Astrocyte (in vitro differentiated cells and primary cell): ENCODE results near the gene BBIP1. TPM values are rescaled to one million over a fixed set of nuclear protein-coding genes. Genes with fewer than 3 reads are reported as not detected.

Source experiments
- DNase-seq: peaks from one replicate; pipeline ENCODE4 v3.0.0-alpha.2; 2010; ENCODE audit warnings: low read depth
- FAIRE-seq: peaks from 2 replicates; lab custom pipeline; 2011; peaks lifted over from hg19 to GRCh38; lab: Jason Lieb, UNC
- H2AFZ ChIP-seq: 2 replicates; pipeline ENCODE4 v1.6.0; 2012; ENCODE audit warnings: low read depth, low read length, inconsistent platforms
- H3K27ac ChIP-seq: 2 replicates; pipeline ENCODE4 v1.5.1; 2011; ENCODE audit warnings: low read depth, low read length, inconsistent platforms
- H3K27me3 ChIP-seq: 2 replicates; pipeline ENCODE4 v1.6.0; 2011; ENCODE audit warnings: low read length, inconsistent platforms; ENCODE audit not compliant: insufficient read depth
- H3K36me3 ChIP-seq: 2 replicates; pipeline ENCODE4 v1.5.1; 2011; ENCODE audit warnings: low read length, inconsistent platforms; ENCODE audit not compliant: insufficient read depth
- H3K4me1 ChIP-seq: 2 replicates; pipeline ENCODE4 v1.5.1; 2011; ENCODE audit warnings: low read length, inconsistent platforms; ENCODE audit not compliant: insufficient read depth
- H3K4me2 ChIP-seq: 2 replicates; pipeline ENCODE4 v1.6.0; 2012; ENCODE audit warnings: low read length, inconsistent platforms
- H3K4me3 ChIP-seq: 2 replicates; pipeline ENCODE4 v1.5.1; 2011; ENCODE audit warnings: low read depth, mild to moderate bottlenecking, low read length, inconsistent platforms; ENCODE audit not compliant: insufficient read depth
- H3K79me2 ChIP-seq: 2 replicates; pipeline ENCODE4 v1.6.0; 2012; ENCODE audit warnings: mild to moderate bottlenecking, low read length, inconsistent platforms; ENCODE audit not compliant: insufficient read depth
- H3K9ac ChIP-seq: 2 replicates; pipeline ENCODE4 v1.6.0; 2012; ENCODE audit warnings: mild to moderate bottlenecking, low read length, inconsistent platforms
- H3K9me3 ChIP-seq: 2 replicates; pipeline ENCODE4 v1.5.1; 2012; ENCODE audit warnings: low read depth, mild to moderate bottlenecking, low read length, inconsistent platforms; ENCODE audit not compliant: insufficient read depth
- H4K20me1 ChIP-seq: 2 replicates; pipeline ENCODE4 v1.6.0; 2012; ENCODE audit warnings: low read length, inconsistent platforms; ENCODE audit not compliant: insufficient read depth
- H3K27ac Mint-ChIP-seq: one replicate; pipeline ENCODE4 v1.8.0; 2021; ENCODE audit warnings: mild to moderate bottlenecking, mixed read lengths; ENCODE audit not compliant: unreplicated experiment
- H3K27me3 Mint-ChIP-seq: one replicate; pipeline ENCODE4 v1.8.0; 2021; ENCODE audit warnings: low read depth, mixed read lengths; ENCODE audit not compliant: unreplicated experiment
- H3K36me3 Mint-ChIP-seq: one replicate; pipeline ENCODE4 v1.8.0; 2021; ENCODE audit warnings: low read depth, mixed read lengths; ENCODE audit not compliant: unreplicated experiment
- H3K4me1 Mint-ChIP-seq: one replicate; pipeline ENCODE4 v1.8.0; 2021; ENCODE audit warnings: low read depth, mixed read lengths; ENCODE audit not compliant: unreplicated experiment
- H3K4me3 Mint-ChIP-seq: one replicate; pipeline ENCODE4 v1.8.0; 2021; ENCODE audit warnings: mild to moderate bottlenecking, moderate library complexity, mixed read lengths; ENCODE audit not compliant: unreplicated experiment
- H3K9me3 Mint-ChIP-seq: one replicate; pipeline ENCODE4 v1.8.0; 2021; ENCODE audit warnings: mild to moderate bottlenecking, mixed read lengths; ENCODE audit not compliant: unreplicated experiment
- EZH2 ChIP-seq: IDR thresholded peaks from 2 replicates; pipeline ENCODE4 v1.6.1; 2012; ENCODE audit warnings: mild to moderate bottlenecking, low read length, inconsistent platforms; ENCODE audit not compliant: insufficient read depth
- total RNA-seq: library from RNA; stranded (reverse); gene quantifications from 2 replicates; pipeline ENCODE4 v1.2.1, GENCODE V29; 2021
- TF ChIP-seq, protein P1 (sequence below): IDR thresholded peaks from 2 replicates; pipeline ENCODE4 v1.5.1; 2011; ENCODE audit warnings: low read depth, mild to moderate bottlenecking, inconsistent platforms, low read length, moderate library complexity; ENCODE audit not compliant: insufficient read depth

The BBIP1 gene
- total RNA-seq, 1 donor from 2014 or later = 24.1 TPM

DNA sequence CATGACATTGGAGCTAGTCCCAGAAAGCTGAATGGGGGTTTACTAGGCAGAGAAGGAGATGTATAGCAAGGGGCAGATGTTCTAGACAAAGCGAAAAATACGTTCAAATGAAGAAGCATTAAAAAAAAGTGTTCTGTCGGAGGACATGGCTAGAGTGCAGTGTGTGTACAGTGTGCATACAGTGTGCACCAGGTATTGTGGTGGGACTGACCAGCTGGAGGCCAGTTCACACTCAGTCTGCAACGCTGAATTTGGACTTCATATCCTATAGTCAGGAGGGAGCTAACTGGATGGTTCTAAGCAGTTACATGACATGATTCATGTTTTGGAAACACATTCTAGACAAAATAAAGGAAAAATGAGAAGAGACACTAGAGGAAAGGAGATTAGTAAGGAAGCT is 8.8 kb downstream of the BBIP1 start:
- H3K4me1 ChIP-seq = peaks cover 8% of the 10 kb centered on the region
- TF ChIP-seq EZH2 = no peak
- H4K20me1 ChIP-seq = no peaks in the 10 kb centered on the region
- H3K4me3 ChIP-seq = no peak overlapping the region
- H3K27me3 ChIP-seq = no peaks in the 10 kb centered on the region
- no peak overlapping the region for H3K9ac ChIP-seq
- H3K9me3 ChIP-seq = no peaks in the 10 kb centered on the region
- H2AFZ ChIP-seq = no peak overlapping the region
- DNase-seq (no peak), FAIRE-seq (peak; percentile 32)
- H3K27me3 Mint-ChIP-seq = no peaks in the 10 kb centered on the region
- H3K36me3 ChIP-seq = no peaks in the 10 kb centered on the region
- H3K36me3 Mint-ChIP-seq = no peaks in the 10 kb centered on the region
- H3K4me3 Mint-ChIP-seq = no peak overlapping the region
- H3K27ac Mint-ChIP-seq = no peak overlapping the region
- H3K9me3 Mint-ChIP-seq = no peaks in the 10 kb centered on the region
- H3K4me2 ChIP-seq = no peak overlapping the region
- H3K27ac ChIP-seq = no peak overlapping the region
- no peaks in the 10 kb centered on the region for H3K79me2 ChIP-seq
- peaks cover 7% of the 10 kb centered on the region for H3K4me1 Mint-ChIP-seq

DNA sequence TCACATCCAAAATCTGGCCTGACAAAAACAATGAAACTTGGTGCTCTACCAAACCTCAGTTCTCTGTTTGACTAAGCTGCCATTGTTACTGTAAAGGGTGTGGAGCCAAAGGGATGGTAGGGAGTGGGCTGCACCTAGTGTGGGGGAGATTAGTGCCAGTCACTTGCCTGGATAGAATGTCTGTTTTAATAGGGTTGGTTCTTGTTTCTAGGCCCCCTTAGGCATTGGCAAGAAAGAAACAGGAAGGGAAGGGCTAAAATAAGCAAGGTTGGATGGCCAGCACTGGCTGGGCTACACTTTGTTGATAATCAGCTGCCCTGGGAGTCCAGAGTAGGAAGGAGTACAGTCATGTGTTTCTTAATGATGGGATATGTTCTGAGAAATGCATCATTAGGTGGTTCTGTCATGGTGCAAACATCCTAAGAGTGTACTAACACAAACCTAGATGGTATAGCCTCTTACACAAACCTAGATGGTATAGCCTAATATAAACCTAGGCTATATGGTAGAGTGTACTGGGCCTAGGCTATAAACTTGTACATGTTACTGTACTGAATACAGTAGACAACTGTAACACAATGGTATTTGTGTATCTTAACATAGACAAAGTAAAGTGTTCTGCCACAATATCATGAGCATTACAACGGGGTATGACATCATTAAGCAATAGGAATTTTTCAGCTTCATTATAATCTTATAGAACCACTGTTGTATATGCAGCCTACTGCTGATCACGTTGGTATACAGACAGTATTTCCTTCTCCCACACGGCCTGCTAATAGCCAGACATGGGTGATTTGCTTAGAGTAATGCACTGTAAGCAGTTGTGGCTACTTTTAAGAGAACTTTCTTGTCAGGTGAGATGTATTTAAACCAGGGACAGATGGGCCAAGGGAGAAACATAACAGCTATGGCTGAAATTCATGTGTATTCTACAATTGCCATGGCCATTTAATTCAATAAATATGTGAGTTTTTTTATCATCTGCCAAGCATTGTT is 15.4 kb downstream of the BBIP1 start:
- Mint-ChIP-seq H3K9me3 (no peaks in the 10 kb centered on the region), H3K27ac (peak overlapping the region; percentile 90), H3K27me3 (no peaks in the 10 kb centered on the region), H3K36me3 (peaks cover 10% of the 10 kb centered on the region), H3K4me3 (no peak overlapping the region), H3K4me1 (peaks cover 20% of the 10 kb centered on the region)
- peaks cover 6% of the 10 kb centered on the region for H3K36me3 ChIP-seq
- no peak for DNase-seq
- H3K4me2 ChIP-seq = no peak overlapping the region
- H3K9me3 ChIP-seq = no peaks in the 10 kb centered on the region
- no peak overlapping the region for H2AFZ ChIP-seq
- no peaks in the 10 kb centered on the region for H4K20me1 ChIP-seq
- no peak for FAIRE-seq
- no peak overlapping the region for H3K9ac ChIP-seq
- H3K4me3 ChIP-seq = no peak overlapping the region
- no peak for TF ChIP-seq EZH2
- TF ChIP-seq, protein P1, sequence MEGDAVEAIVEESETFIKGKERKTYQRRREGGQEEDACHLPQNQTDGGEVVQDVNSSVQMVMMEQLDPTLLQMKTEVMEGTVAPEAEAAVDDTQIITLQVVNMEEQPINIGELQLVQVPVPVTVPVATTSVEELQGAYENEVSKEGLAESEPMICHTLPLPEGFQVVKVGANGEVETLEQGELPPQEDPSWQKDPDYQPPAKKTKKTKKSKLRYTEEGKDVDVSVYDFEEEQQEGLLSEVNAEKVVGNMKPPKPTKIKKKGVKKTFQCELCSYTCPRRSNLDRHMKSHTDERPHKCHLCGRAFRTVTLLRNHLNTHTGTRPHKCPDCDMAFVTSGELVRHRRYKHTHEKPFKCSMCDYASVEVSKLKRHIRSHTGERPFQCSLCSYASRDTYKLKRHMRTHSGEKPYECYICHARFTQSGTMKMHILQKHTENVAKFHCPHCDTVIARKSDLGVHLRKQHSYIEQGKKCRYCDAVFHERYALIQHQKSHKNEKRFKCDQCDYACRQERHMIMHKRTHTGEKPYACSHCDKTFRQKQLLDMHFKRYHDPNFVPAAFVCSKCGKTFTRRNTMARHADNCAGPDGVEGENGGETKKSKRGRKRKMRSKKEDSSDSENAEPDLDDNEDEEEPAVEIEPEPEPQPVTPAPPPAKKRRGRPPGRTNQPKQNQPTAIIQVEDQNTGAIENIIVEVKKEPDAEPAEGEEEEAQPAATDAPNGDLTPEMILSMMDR = no peak
- H3K27ac ChIP-seq = no peak overlapping the region
- no peaks in the 10 kb centered on the region for H3K79me2 ChIP-seq
- no peaks in the 10 kb centered on the region for H3K27me3 ChIP-seq
- H3K4me1 ChIP-seq = peaks cover 3% of the 10 kb centered on the region

DNA sequence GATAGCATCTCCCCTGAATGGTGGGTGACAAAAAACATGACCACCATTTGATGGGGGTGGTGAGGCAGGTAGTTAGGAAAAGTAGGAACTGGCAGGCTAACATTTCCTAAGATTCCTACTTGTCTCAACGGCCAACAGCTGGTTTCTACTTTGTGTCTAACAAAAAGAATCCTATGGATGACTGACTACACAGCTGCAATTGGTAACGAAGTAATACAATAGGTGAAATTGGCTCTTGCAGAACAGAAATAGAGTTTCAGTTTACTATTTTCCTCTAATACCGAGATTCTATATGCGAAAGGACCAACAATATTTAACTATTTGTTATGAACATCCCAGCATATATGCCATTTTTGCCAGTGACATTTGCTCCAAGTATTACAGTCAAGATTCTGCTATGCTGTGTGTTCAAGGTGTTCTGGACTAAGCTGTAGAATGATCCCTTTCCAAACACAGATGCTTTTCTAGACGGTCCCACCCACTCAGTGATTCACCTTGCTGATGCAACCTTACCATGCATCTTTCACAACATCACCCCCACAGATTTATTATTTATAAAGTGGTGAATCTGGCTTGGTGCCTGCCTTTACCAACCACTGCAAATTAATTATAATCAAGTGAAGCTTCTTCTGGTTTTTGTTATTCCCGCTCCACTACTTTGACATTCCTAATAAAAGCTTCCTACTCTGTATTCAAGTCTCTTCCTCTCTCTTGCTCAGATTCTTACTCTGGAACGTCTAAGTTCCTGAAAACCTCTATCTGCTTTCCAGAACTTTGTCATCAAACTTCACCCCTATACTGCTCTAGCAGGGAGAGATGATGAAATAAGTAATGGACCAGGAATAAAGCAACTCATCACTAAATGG is 16.8 kb downstream of the BBIP1 start:
- H3K4me3 ChIP-seq = no peak overlapping the region
- Mint-ChIP-seq H3K27ac (peak overlapping the region; percentile 89), H3K4me1 (peaks cover 24% of the 10 kb centered on the region), H3K4me3 (no peak overlapping the region), H3K9me3 (no peaks in the 10 kb centered on the region), H3K36me3 (peaks cover 10% of the 10 kb centered on the region), H3K27me3 (no peaks in the 10 kb centered on the region)
- H2AFZ ChIP-seq = no peak overlapping the region
- peaks cover 8% of the 10 kb centered on the region for H3K4me1 ChIP-seq
- TF ChIP-seq, protein P1 = no peak
- TF ChIP-seq EZH2 = no peak
- H3K79me2 ChIP-seq = no peaks in the 10 kb centered on the region
- no peak overlapping the region for H3K27ac ChIP-seq
- DNase-seq = peak; percentile 83
- H3K36me3 ChIP-seq = peaks cover 7% of the 10 kb centered on the region
- no peak overlapping the region for H3K4me2 ChIP-seq
- FAIRE-seq = peak; percentile 62
- no peaks in the 10 kb centered on the region for H4K20me1 ChIP-seq
- no peaks in the 10 kb centered on the region for H3K9me3 ChIP-seq
- H3K9ac ChIP-seq = no peak overlapping the region
- H3K27me3 ChIP-seq = no peaks in the 10 kb centered on the region
